CD4-positive, alpha-beta T cell treated with Interleukin-2 at 100 ng/mL for 4 hours (primary cell): ENCODE measurements around the gene HTR3B.
"Not testable (repeated sequence)": the region's sequence is repeated elsewhere in the genome, so short reads cannot be mapped to it uniquely, and the experiment has no call there.

Source experiments
- DNase-seq: peaks from one replicate; pipeline ENCODE4 v3.0.0-alpha.2; 2020; ENCODE audit warnings: low spot score

Gene HTR3B

DNA sequence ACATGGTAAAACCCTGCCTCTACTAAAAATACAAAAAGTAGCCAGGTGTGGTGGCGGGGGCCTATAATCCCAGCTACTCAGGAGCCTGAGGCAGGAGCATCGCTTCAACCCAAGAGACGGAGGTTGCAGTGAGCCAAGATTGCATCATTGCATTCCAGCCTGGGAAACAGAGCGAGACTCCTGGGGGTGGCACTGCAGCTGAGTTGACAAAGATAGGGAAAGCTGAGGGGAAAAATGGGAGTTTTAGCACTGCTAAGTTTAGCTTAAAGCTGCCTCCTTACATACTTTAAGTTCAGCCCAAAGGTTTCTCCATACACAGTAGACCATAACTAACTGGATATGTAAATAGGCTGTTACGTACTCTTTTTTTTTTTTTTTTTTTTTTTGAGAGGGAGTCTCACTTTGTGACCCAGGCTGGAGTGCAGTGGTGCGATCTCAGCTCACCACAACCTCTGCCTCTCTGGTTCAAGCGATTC lies 20.2 kb upstream of the HTR3B start:
- DNase-seq, result no peak

DNA sequence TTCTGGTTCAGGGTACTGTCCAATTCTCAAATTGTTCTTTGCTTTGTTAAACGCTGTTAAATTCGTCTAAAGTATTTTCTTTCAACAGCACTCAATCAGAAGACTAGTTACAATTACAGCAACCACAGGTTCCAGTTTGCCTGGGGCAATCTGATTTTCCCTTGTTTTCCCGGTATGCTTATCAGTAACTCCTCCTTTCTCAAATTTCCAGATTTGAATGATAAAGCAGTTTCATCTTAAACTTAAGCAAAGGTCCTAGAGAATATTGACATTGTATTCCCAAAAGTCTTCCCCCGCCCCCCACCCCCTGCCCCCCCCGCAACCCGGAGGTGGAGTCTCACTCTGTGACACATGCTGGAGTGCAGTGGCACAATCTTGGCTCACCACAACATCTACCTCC lies 18.7 kb upstream of the HTR3B start:
- DNase-seq, result no peak

DNA sequence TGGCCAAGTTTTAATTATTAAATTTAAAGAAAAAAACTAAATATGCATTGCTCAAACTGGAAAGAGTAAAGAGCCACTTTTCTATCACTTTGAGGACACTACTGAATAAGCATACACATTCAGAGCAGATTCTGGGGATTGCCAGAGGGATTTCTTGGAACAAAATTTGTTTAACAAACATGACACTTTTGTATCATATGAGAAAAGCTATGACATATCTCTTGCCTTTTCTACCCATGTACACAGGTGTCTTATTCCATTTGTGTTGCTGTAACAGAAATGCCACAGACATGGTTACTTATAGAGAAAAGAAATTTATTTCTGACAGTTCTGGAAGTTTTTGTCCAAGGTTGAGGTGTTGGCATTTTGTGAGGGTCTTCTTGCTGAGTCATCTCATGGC lies 15.7 kb upstream of the HTR3B start:
- DNase-seq, result no peak

DNA sequence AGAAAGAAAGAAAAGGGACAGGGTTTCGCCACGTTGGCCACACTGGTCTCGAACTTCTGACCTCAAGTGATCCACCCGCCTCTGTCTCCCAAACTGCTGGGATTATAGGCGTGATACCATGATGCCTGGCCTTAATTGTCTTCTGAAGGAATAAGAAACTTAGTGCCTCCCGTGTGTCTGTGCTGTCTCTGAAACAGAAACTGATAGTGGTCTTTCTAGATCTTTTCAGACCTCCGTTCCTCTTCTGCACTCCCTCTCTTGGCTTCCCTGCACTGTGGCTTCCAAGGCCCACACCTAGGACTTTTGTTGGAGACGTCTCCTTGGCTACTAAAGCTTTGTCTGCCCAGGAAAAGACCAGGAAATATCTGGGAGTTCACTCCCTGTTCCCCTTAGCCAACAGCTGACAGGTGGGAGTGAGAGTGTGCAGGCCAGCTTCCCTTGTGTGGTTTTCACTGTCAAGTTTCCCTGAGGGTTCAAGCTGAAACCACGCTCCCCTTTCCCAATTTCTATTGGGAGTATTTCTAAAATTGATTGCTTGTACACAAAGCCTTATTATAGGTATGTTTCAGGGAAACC lies 10.1 kb upstream of the HTR3B start:
- DNase-seq, result no peak

DNA sequence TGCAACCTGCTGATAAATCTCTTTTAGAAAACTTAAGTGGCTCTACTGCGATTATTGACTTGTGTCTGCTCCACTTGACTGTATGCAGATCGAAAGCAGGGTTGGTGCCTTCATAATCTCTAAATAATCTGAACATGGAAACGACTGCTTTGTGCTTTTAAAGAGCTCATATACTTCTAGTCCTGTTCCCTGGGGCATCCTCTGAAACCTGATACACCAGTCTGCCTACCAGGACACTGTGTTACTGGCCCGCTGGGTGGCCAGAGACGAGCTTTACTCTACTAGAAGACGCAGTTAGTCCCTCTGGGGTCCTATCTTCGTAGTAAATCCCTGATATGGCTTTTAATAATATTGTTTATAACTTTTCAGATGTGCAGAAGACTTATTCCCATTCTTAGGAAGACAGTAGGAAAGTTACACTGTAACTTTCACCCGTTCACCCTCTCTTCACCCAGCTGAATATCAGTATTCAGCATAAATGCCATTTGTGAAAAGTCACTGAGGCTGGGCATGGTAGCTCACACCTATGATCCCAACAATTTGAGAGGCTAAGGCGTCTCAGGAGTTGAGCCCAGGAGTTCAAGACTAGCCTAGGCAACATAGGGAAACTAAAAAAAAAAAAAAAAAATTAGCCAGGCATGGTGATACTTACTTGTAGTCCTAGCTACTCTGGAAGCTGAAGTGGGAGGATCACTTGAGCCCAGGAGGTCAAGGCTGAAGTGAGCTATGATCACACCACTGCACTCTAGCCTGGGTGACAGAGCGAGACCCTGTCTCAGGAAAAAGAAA lies 9.0 kb upstream of the HTR3B start:
- no peak for DNase-seq

DNA sequence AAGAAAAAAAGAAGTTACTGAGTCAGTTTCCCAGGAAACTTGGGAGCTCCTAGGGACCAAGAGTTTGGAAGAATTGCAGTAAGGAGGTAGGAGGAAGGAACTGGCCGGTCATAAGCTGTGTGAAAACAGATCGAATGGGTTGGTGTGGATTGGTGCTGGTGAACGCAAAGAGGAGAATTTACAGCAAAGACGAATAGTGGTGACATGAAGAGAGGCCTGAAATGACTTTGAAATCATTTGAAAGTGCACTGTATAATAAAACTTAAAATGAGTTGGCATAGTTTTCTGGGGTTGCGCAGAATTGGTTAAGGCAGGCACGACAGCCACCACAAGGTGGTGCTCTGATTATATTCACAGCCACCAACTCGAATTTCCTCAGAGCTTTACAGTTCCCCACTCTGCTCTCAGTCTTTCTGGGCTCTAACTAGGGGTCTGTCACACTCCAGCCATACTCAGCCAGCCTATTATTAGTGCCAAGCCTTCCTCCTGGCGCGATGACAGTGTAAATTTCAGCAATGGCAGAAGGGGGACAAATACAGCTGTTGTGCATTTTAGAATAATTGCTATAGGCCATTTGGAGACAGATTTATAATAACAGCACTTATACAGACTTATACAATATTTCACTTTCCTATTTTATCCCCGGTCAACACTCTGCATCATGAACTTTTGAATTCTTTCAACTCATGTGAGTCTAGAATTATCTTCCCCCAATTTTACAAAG lies 8.3 kb upstream of the HTR3B start:
- DNase-seq, result peak; percentile 38

DNA sequence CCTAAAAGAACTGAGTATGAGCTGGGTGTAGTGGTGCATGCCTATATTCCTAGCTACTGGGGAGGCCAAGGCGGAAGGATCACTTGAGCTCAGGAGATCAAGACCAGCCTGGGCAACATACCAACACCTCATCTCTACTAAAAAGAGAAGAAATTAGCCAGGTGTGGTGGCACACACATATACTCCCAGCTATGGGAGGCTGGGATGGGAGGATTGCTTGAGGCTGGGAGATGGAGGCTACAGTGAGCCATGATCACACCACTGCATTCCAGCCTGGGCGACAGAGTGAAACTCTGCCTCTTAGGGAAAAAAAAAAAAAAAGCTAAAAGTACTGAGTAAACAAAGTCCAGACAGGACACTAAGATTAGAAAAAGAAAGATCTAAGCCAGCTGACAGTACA lies 3.5 kb upstream of the HTR3B start:
- DNase-seq, result no peak

DNA sequence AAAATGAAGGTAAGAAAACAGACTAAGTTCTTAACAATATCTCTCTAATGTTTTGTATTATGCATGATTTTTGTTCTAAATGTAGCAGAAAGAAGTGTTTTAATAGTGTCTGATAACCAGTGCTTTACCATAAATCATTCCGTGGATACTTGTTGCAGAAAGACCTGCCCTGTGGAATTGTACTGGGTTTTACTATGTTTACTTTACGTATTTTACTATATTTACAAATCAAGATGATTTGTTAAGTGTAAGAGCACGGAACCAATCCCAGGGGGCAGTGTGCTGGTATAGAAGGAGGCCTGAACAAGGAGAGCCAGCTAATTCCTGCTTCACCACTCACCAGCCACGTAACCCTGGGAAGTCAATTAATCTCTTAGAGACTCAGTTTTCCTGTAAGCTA lies 1.4 kb downstream of the HTR3B start:
- DNase-seq, result no peak

DNA sequence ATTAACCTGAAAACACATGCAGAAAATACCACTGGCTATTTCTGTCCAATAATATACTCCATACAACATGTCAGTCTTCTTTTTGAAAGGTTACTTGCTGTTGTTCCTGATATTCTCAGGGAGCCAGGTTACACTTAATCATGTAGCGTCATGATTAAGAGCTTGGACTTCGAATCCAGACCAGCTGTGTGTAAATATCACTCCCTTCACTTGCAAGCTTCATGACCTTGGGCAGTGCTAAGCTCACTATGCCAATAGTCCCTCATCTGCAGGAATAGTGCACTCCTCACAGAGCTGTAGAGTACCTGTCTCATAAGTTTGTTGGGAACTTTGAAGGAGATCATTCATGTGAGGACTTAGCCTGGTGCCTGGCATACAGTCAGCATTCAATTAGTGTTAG lies 1.9 kb downstream of the HTR3B start:
- DNase-seq, result no peak

DNA sequence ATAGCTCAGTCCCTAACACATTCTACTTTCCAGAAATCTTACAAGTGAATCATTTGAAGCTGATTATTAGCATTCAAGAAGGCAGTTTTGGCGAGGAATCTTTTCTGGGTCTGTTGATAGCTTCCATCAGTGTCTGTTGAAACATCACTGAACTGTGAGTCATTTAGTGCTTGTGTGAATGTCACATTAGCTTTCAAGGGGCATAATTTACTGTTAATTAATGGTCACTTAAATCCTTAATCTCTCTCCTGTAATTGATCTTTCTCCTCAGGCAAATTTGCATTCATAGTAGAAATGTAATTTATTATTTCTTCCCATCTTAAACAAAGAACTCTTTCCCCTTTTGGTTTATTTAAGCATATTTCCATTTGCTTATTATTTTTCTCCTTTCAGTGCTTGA lies 2.6 kb downstream of the HTR3B start:
- no peak for DNase-seq

DNA sequence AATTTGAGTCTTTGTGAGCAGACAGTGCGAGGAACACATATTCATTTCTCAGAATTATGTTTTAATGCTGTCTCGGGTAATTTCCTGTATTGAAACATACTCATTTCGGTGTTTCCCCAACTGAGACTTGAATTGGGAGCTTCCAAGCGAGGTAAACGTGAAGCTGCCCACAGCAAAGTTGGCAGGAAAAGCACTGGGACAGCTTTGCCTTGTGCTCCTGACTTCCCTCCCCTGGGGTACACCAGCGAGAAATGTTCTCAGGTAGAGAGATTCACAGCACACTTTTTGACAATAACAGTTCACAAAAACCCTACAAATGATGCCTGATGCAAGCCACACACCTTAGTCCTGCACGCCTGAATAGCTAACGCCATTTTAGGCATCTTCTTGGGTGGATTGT lies 3.1 kb downstream of the HTR3B start:
- DNase-seq, result no peak

DNA sequence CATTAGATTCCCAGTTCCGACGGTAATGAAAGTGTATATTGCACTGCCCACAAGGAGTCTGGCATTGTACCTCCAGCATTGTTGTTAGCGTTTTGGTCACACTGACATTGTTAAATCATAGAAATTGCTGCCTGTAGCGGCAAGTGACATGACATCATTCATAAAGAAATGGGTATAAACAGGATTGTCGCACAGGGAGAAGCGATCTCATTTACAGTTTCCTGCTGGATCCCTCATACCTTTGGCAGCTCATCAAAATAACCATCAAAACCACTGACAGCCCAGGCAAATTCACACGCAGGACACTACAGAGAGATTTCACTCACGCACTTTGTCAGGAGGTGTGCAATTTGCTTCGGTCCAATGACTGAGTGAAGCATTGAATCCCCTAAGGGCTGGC lies 3.5 kb downstream of the HTR3B start:
- DNase-seq, result no peak

DNA sequence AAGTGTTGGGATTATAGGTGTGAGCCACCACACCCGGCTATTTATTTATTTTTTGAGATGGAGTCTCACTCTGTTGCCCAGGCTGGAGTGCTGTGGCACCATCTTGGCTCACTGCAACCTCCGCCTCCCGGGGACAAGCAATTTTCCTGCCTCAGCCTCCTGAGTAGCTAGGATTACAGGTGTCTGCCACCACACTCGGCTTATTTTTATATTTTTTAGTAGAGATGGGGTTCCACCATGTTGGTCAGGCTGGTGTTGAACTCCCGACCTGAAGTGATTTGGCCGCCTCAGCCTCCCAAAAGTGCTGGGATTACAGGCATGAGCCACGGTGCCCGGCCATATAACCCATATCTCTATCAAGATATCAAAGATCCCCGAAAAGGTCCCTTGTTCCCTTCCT lies 6.9 kb downstream of the HTR3B start:
- not testable (repeated sequence) for DNase-seq

DNA sequence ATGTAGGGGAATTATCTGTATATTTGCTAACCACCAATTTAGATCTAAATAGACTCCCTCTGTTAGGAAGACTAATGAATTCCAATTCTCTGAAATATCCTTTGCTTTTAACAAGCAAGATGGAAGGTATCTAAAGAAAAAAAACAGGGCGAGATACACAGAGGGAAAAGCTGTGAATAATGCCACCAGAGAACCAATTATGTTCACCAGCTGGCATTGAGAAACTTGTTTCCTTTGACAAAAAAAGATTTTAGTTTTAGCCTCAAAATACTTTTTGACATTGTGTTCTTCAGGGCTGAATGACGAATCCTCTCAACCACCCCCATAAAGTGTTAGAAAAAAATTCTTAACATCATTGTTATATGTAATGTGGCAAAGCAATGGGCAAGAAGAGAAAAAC lies 19.0 kb downstream of the HTR3B start:
- no peak for DNase-seq

DNA sequence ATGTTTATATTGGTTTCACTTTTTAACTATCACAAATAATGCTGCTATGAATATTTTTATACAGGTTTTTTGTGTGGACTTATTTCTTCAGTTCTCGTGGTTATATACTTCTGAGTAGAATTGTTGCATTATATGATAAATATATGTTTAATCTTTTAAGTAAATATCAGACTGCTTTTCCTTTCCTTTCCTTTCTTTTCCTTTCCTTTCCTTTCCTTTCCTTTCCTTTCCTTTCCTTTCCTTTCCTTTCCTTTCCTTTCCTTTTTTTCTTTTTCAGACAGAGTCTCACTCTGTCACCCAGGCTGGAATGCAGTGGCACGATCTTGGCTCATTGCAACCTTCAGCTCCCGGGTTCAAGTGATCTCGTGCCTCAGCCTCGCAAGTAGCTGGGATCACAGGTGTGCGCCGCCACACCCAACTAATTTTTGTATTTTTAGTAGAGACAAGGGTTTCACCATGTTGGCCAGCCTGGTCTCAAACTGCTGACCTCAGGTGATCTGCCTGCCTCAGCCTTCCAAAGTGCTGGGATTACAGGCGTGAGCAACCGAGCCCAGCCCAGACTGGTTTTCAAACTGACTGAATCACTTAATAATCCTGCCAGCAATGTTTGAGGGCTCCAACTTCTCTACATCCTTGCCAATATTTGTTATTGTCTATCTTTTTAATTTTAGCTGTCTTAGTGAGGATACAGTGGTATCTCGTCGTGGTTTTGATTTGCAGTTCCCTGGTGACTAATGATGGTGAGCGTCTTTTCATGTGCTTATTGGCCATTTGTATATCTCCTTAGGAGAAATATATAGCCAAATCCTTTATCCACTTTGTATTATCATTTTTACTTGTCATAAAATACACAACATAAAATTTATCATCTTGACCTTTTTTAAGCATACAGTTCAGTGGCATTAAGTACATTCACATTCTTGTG lies 21.9 kb downstream of the HTR3B start:
- no peak for DNase-seq

DNA sequence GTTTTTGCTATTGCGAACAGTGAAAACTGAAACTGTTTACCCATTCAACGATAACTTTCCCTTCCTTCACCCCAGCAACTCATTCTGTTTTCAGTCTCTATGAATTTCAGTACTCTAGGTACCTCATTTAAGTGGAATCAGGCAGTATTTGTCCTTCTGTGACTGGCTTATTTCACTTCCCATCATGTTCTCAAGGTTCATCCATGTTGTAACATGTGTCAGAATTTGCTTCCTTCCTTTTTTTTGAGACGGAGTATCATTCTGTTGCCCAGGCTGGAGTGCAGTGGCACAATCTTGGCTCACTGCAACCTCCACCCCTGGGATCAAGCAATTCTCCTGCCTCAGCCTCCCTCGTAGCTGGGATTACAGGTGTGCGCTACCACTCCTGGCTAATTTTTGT lies 23.7 kb downstream of the HTR3B start:
- no peak for DNase-seq

DNA sequence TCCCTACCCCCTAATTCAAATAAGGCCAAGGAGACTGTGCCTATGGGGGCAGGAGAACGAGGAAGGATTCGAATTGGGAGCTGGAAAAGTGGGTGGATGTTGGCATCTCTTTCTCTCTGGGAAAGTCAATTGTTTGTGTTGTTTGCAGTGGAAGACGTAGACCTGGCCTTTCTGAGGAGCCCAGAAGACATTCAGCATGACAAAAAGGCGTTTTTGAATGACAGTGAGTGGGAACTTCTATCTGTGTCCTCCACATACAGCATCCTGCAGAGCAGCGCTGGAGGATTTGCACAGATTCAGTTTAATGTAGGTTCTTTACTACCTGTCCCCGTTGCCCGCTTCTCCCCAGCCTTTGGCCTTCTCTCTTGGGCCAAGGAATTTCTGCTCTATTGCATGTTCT lies 28.2 kb downstream of the HTR3B start:
- DNase-seq, result no peak

DNA sequence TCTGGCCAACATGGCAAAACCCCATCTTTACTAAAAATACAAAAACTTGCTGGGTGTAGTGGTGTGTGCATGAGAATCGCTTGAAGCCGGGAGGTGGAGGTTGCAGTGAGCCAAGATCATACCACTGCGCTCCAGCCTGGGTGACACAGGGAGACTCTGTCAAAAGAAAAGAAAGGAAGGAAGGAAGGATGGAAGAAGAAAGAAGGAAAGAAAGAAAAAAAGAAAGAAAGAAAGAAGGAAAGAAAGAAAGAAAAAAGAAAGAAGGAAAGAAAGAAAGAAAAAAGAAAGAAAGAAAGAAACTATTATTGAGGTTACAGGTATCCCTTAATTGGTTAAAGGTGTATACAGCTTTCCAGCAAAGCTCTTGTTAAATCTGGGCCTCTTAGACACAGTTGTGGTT lies 29.6 kb downstream of the HTR3B start:
- DNase-seq, result not testable (repeated sequence)

DNA sequence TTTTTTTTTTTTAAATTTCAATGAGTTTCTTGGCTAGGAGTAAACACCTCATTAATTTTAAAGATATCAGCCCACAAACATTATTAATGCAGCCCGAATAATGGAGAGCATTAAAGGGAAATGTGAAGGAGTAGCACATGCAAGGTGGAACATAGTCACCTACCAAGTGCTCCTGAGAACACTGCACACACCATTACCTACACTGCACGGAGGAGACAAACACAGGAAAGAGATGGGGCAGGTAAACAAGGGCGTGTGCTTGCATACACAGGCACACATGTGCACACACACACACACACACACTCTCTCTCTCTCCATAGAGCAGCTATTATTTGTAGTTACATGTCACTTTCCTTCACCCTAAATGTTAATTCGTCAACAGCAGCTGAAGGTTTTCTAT lies 30.2 kb downstream of the HTR3B start:
- no peak for DNase-seq

DNA sequence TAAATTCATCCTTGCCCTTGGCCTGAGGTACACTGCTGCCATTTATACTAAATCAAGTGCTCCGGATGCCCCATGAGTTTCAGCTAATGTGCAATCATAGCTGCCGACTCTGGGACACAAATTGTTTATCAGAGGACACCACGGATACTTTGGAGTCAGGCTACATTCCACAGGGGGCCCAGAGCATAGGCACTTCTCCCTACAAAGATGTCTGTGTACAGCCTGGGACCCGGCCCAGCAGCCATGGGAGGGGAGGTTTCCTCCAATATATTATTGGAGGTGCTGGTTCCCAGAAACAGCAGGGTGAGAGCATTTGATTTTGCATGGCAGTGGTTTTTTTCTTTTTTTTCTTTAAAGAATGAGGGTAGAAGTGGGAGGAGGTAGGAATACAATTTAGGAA lies 31.3 kb downstream of the HTR3B start:
- no peak for DNase-seq

DNA sequence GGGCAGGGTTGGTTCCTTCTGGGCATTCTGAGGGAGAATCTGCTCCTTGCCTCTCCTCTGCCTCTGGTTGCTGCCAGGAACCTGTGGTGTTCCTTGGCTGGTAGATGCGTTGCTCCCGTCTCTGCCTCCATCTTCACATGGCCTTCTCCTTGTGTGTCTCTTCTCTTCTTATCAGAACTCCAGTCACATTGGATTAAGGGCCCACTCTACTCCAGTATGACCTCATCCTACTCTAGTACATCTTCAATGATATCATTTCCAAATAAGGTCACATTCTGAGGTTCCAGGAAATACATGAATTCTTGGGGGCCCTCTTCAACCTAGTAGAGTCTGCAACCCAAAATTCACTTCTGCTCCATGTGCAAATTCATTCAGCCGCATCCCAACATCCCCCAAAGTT lies 33.3 kb downstream of the HTR3B start:
- no peak for DNase-seq

DNA sequence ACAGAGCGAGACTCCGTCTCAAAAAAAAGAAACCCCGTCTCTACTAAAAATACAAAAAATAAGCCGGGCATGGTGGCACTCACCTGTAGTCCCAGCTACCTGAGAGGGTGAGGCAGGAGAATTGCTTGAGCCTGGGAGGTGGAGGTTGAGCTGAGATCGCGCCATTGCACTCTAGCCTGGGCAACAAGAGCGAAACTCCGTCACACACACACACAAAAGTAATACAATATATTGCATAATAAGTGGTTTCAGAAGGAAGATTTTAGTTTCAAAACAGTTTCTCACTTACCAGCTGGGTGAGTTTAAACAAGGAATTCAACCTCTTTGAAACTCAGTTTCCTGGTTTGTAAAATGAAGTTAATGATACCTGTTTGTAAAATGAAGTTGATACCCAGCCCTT lies 37.7 kb downstream of the HTR3B start:
- no peak for DNase-seq
